Activated naive CD4-positive, alpha-beta T cell treated with anti-CD3 and anti-CD28 coated beads, Interleukin-2, amount 50 U/mL, for 16 hours (primary cell): ENCODE data around the gene DLGAP1.
"Not testable (repeated sequence)": the region's sequence is repeated elsewhere in the genome, so short reads cannot be mapped to it uniquely, and the experiment has no call there.

Source experiments
- DNase-seq: peaks from one replicate; pipeline ENCODE4 v3.0.0-alpha.2; 2020

DLGAP1 gene

GRCh38 chr18:4455113-4455811 lies at the start of gene DLGAP1:
Gene DLGAP1 (minus strand): TSS chr18:4455307.
- DNase-seq, result no peak

- DNase-seq, result not testable (repeated sequence)
Measured at GRCh38 chr18:4494703-4495284, 39.7 kb upstream of the DLGAP1 start.

- DNase-seq, result no peak
Measured at GRCh38 chr18:4468511-4468910, 13.4 kb upstream of the DLGAP1 start.

GRCh38 chr18:4454537-4455112 lies 482 bp downstream of the DLGAP1 start:
- no peak for DNase-seq

GRCh38 chr18:4453874-4454536 lies 1.1 kb downstream of the DLGAP1 start:
- DNase-seq, result no peak

GRCh38 chr18:4453567-4453873 lies 1.6 kb downstream of the DLGAP1 start:
- DNase-seq, result no peak

- no peak for DNase-seq
Measured at GRCh38 chr18:4450065-4450658, 4.9 kb downstream of the DLGAP1 start.

GRCh38 chr18:4445902-4446301 lies 9.2 kb downstream of the DLGAP1 start:
- no peak for DNase-seq

- DNase-seq, result no peak
Measured at GRCh38 chr18:4444306-4444705, 10.8 kb downstream of the DLGAP1 start.

GRCh38 chr18:4441098-4441497 lies 14.0 kb downstream of the DLGAP1 start:
- no peak for DNase-seq

- no peak for DNase-seq
Measured at GRCh38 chr18:4438938-4439337, 16.2 kb downstream of the DLGAP1 start.

- no peak for DNase-seq
Measured at GRCh38 chr18:4433717-4434116, 21.4 kb downstream of the DLGAP1 start.

GRCh38 chr18:4430836-4431235 lies 24.3 kb downstream of the DLGAP1 start:
- no peak for DNase-seq

GRCh38 chr18:4417714-4418113 lies 37.4 kb downstream of the DLGAP1 start:
- DNase-seq, result no peak

GRCh38 chr18:4416976-4417375 lies 38.1 kb downstream of the DLGAP1 start:
- no peak for DNase-seq

- DNase-seq, result no peak
Measured at GRCh38 chr18:4412286-4412685, 42.8 kb downstream of the DLGAP1 start.

- DNase-seq, result no peak
Measured at GRCh38 chr18:4406856-4407255, 48.3 kb downstream of the DLGAP1 start.

GRCh38 chr18:4405965-4406364 lies 49.1 kb downstream of the DLGAP1 start:
- no peak for DNase-seq

GRCh38 chr18:4403836-4404235 lies 51.3 kb downstream of the DLGAP1 start:
- no peak for DNase-seq

GRCh38 chr18:4400911-4401310 lies 54.2 kb downstream of the DLGAP1 start:
- no peak for DNase-seq

GRCh38 chr18:4399929-4400328 lies 55.2 kb downstream of the DLGAP1 start:
- no peak for DNase-seq

- DNase-seq, result no peak
Measured at GRCh38 chr18:4394700-4395099, 60.4 kb downstream of the DLGAP1 start.

- DNase-seq, result no peak
Measured at GRCh38 chr18:4391859-4392258, 63.2 kb downstream of the DLGAP1 start.

- no peak for DNase-seq
Measured at GRCh38 chr18:4385876-4386275, 69.2 kb downstream of the DLGAP1 start.
